ENCODE results near the gene SIRPD. TPM values are rescaled to one million over a fixed set of nuclear protein-coding genes. Genes with fewer than 3 reads are reported as not detected.

SIRPD gene
- total RNA-seq (2022) (not detected in 2 replicates), Bru-seq, nascent RNA (not detected), BruChase-seq, experiment 1, labeled RNA remaining after a 2-hour chase (not detected), BruChase-seq, experiment 2, labeled RNA remaining after a 6-hour chase (not detected)
- long read RNA-seq: 0 reads

DNA sequence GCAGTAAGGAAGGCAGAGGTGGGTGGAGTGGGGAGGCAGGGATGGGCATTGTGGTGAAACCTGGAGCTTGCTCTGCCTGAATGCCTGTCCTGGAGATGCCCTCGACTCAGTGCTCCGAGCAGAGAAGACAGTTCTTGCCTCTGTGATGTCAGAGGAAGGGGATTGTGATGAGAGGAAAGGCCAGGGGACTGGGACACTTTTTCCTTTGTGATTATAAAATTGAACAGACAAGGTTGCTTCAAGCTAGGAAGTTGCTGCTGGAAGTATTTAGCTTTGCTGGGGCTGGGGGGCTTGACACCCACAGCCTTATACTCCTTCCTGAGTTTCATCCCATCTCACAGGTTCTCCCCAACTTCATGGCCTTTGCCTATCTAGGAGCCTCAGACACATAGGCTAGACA, at the start of gene SIRPD:
Gene SIRPD, minus strand, starts transcription at position 101 of the 400 bp plus-strand sequence. Its CDS starts 52 bp downstream, at position 49.
- Mint-ChIP-seq H3K9me3 (ENCODE audit: unreplicated experiment) (no peaks in the 10 kb centered on the region), H3K27ac (ENCODE audit: unreplicated experiment) (no peak within 1 kb of the TSS), H3K36me3 (ENCODE audit: insufficient read depth, unreplicated experiment) (no peaks in the 10 kb centered on the region), H3K4me3 (ENCODE audit: unreplicated experiment) (no peak within 1 kb of the TSS), H3K4me1 (ENCODE audit: low read depth, unreplicated experiment) (no peaks in the 10 kb centered on the region), H3K27me3 (ENCODE audit: insufficient read depth, unreplicated experiment) (peaks cover 18% of the 10 kb centered on the region)
- Histone ChIP-seq H3K27me3 (replicated peaks; ENCODE audit: control insufficient read depth, insufficient read depth, low read length) (no peaks in the 10 kb centered on the region; the same call in 1 of the 2 replicates), H3K4me1 (no peaks in the 10 kb centered on the region), H3K4me3 (ENCODE audit: low read depth, low read length) (no peak within 1 kb of the TSS), H3K36me3 (ENCODE audit: control insufficient read depth, insufficient read depth, low read length) (no peaks in the 10 kb centered on the region), H3K9me3 (no peaks in the 10 kb centered on the region)
- CTCF ChIA-PET: interaction anchor here (0.7 kb wide), 1 partner anchor 18 kb away, joined by 3 read pairs; no protein-coding TSS in a partner anchor
- TF ChIP-seq, protein P1, sequence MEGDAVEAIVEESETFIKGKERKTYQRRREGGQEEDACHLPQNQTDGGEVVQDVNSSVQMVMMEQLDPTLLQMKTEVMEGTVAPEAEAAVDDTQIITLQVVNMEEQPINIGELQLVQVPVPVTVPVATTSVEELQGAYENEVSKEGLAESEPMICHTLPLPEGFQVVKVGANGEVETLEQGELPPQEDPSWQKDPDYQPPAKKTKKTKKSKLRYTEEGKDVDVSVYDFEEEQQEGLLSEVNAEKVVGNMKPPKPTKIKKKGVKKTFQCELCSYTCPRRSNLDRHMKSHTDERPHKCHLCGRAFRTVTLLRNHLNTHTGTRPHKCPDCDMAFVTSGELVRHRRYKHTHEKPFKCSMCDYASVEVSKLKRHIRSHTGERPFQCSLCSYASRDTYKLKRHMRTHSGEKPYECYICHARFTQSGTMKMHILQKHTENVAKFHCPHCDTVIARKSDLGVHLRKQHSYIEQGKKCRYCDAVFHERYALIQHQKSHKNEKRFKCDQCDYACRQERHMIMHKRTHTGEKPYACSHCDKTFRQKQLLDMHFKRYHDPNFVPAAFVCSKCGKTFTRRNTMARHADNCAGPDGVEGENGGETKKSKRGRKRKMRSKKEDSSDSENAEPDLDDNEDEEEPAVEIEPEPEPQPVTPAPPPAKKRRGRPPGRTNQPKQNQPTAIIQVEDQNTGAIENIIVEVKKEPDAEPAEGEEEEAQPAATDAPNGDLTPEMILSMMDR (IDR thresholded peaks at IDR 0.05; ENCODE audit: insufficient read depth in 1 of 2, low read depth in 1 of 2, low read length in 1 of 2, severe bottlenecking in 1 of 2, unreplicated experiment in 1 of 2): no peak
- intact Hi-C loops (cut with micrococcal nuclease; ENCODE audit: unreplicated experiment): no loop called here
- no peak for DNase-seq
- no TSS peak for BruUV-seq (replicated peaks)
- POLR2A ChIA-PET: no interaction called here

DNA sequence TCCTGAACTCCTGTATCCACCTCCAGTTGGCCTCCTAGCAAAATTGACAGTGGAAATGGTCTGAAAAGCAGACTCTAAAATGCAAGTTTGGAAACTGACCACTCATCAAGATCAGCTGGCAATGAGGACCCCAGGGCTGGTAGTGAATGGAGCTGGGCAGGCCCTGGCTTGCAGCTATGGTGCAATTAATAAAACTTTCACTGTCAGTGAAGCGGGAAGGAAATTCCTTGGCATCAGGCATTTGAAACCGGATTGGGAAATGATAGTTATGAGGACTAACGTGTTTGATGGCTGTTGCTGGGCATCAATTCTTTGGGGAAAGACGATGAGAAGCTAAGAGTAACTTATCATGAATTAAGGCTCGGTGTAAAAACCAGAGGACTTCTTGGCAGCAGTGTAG, 43.2 kb upstream of the SIRPD start:
- H3K27me3 Mint-ChIP-seq (ENCODE audit: insufficient read depth, unreplicated experiment): no peaks in the 10 kb centered on the region
- intact Hi-C loops (cut with micrococcal nuclease; ENCODE audit: unreplicated experiment): no loop called here
- no peak overlapping the region for H3K4me3 ChIP-seq (ENCODE audit: low read depth, low read length)
- H3K9me3 ChIP-seq: no peaks in the 10 kb centered on the region
- no peaks in the 10 kb centered on the region for H3K27me3 ChIP-seq (replicated peaks; ENCODE audit: control insufficient read depth, insufficient read depth, low read length)
- no peaks in the 10 kb centered on the region for H3K4me1 Mint-ChIP-seq (ENCODE audit: low read depth, unreplicated experiment)
- H3K9me3 Mint-ChIP-seq (ENCODE audit: unreplicated experiment): no peaks in the 10 kb centered on the region
- no peaks in the 10 kb centered on the region for H3K36me3 ChIP-seq (ENCODE audit: control insufficient read depth, insufficient read depth, low read length)
- TF ChIP-seq, protein P1 (IDR thresholded peaks at IDR 0.05; ENCODE audit: insufficient read depth in 1 of 2, low read depth in 1 of 2, low read length in 1 of 2, severe bottlenecking in 1 of 2, unreplicated experiment in 1 of 2): no peak
- no peak overlapping the region for H3K4me3 Mint-ChIP-seq (ENCODE audit: unreplicated experiment)
- no peaks in the 10 kb centered on the region for H3K4me1 ChIP-seq
- ChIA-PET CTCF (no interaction called here), POLR2A (no interaction called here)
- DNase-seq: no peak
- no peaks in the 10 kb centered on the region for H3K36me3 Mint-ChIP-seq (ENCODE audit: insufficient read depth, unreplicated experiment)
- BruUV-seq (replicated peaks): no TSS peak
- no peak overlapping the region for H3K27ac Mint-ChIP-seq (ENCODE audit: unreplicated experiment)

DNA sequence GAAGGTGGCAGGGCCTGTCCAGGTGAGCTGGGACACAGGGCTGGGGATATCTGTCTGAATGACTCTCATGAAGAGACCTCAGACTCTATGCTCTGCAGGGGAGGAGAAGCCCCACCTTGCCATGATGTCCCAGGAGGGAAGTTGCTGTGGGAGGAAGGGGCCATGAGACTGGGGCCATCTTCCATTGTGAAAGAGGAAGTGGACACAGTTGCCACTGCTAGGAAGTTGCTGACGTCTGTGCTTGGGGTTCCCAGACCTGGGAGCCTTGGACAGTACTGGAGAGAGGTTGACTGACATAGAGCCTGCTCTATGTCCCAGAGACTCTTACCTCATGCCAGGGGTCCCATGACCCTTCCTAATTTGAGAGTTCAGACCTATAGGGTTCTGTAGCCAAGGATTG, 37.8 kb upstream of the SIRPD start:
- no peak overlapping the region for H3K4me3 Mint-ChIP-seq (ENCODE audit: unreplicated experiment)

More for the DNA sequence above, 37.8 kb upstream of the SIRPD start:
- no peak overlapping the region for H3K4me3 ChIP-seq (ENCODE audit: low read depth, low read length)
- no peaks in the 10 kb centered on the region for H3K4me1 Mint-ChIP-seq (ENCODE audit: low read depth, unreplicated experiment)
- TF ChIP-seq, protein P1 (IDR thresholded peaks at IDR 0.05; ENCODE audit: insufficient read depth in 1 of 2, low read depth in 1 of 2, low read length in 1 of 2, severe bottlenecking in 1 of 2, unreplicated experiment in 1 of 2): no peak
- ChIA-PET CTCF (no interaction called here), POLR2A (no interaction called here)
- H3K9me3 Mint-ChIP-seq (ENCODE audit: unreplicated experiment): no peaks in the 10 kb centered on the region
- no peaks in the 10 kb centered on the region for H3K36me3 Mint-ChIP-seq (ENCODE audit: insufficient read depth, unreplicated experiment)
- H3K4me1 ChIP-seq: no peaks in the 10 kb centered on the region
- no TSS peak for BruUV-seq (replicated peaks)
- intact Hi-C loops (cut with micrococcal nuclease; ENCODE audit: unreplicated experiment): no loop called here
- no peaks in the 10 kb centered on the region for H3K9me3 ChIP-seq
- H3K27ac Mint-ChIP-seq (ENCODE audit: unreplicated experiment): no peak overlapping the region
- no peaks in the 10 kb centered on the region for H3K27me3 Mint-ChIP-seq (ENCODE audit: insufficient read depth, unreplicated experiment)
- H3K27me3 ChIP-seq (replicated peaks; ENCODE audit: control insufficient read depth, insufficient read depth, low read length): no peaks in the 10 kb centered on the region
- no peak for DNase-seq
- H3K36me3 ChIP-seq (ENCODE audit: control insufficient read depth, insufficient read depth, low read length): no peaks in the 10 kb centered on the region

Measured in Caco-2 (cell line).